Progenitor cell of endocrine pancreas (in vitro differentiated cells): ENCODE results near the gene DDX10. TPM values are rescaled to one million over a fixed set of nuclear protein-coding genes. Genes with fewer than 3 reads are reported as not detected.

Source experiments
- DNase-seq: peaks from one replicate; pipeline ENCODE4 v3.0.0; 2021; ENCODE audit warnings: low spot score; ENCODE audit not compliant: unreplicated experiment
- H3K27ac Mint-ChIP-seq: 2 replicates; pipeline ENCODE4 v1.8.0; 2021; ENCODE audit warnings: mild to moderate bottlenecking, moderate library complexity, mixed read lengths
- H3K27me3 Mint-ChIP-seq: 2 replicates; pipeline ENCODE4 v1.8.0; 2021; ENCODE audit warnings: mixed read lengths
- H3K36me3 Mint-ChIP-seq: 2 replicates; pipeline ENCODE4 v1.8.0; 2022; ENCODE audit warnings: mixed read lengths; ENCODE audit not compliant: insufficient read depth
- H3K4me1 Mint-ChIP-seq: 2 replicates; pipeline ENCODE4 v1.8.0; 2021; ENCODE audit warnings: low read depth, mixed read lengths
- H3K4me3 Mint-ChIP-seq: 2 replicates; pipeline ENCODE4 v1.8.0; 2021; ENCODE audit warnings: low read depth, mild to moderate bottlenecking, moderate library complexity, mixed read lengths
- H3K9me3 Mint-ChIP-seq: 2 replicates; pipeline ENCODE4 v1.8.0; 2021; ENCODE audit warnings: low read depth, mixed read lengths
- CTCF ChIP-seq: fragments of 200-600 bp; sonication (generic); IDR thresholded peaks from one replicate; pipeline ENCODE4 v1.5.0; 2021; ENCODE audit warnings: antibody characterized with exemption, mild to moderate bottlenecking; ENCODE audit not compliant: unreplicated experiment
- long read RNA-seq: library from polyadenylated mRNA; unstranded; transcript quantifications from one replicate; pipeline ENCODE4 v2.0.0, GENCODE V29; 2020
- total RNA-seq: library from RNA; stranded (reverse); gene quantifications from 2 replicates; pipeline ENCODE4 v1.2.1, GENCODE V29; 2021

DDX10 gene
- 31.9 and 33.3 TPM in 2 replicates for total RNA-seq
- long read RNA-seq, full-length matches to known transcripts, result 6 of 192 reads
- long read RNA-seq, partial matches to known transcripts, result 172 of 192 reads
- long read RNA-seq, other reads (novel, unspliced or antisense), result 14 of 192 reads

GRCh38 chr11:108664730-108665525, at the start of gene DDX10:
Gene DDX10, plus strand, starts transcription at chr11:108665069. Its CDS starts 85 bp downstream, at chr11:108665154.
- Mint-ChIP-seq H3K27me3 (no peaks in the 10 kb centered on the region), H3K27ac (peak within 1 kb of the TSS; percentile 99), H3K9me3 (no peaks in the 10 kb centered on the region), H3K4me1 (peaks cover 13% of the 10 kb centered on the region), H3K36me3 (peaks cover 6% of the 10 kb centered on the region), H3K4me3 (peak within 1 kb of the TSS; percentile 99)
- TF ChIP-seq CTCF, result no peak
- DNase-seq, result peak; percentile 99

- no peak overlapping the region for H3K4me3 Mint-ChIP-seq
- TF ChIP-seq CTCF, result no peak
- no peaks in the 10 kb centered on the region for H3K4me1 Mint-ChIP-seq
- no peaks in the 10 kb centered on the region for H3K9me3 Mint-ChIP-seq
- DNase-seq, result no peak
- H3K36me3 Mint-ChIP-seq, result no peaks in the 10 kb centered on the region
- H3K27ac Mint-ChIP-seq, result no peak overlapping the region
- H3K27me3 Mint-ChIP-seq, result no peaks in the 10 kb centered on the region
Measured at GRCh38 chr11:108616549-108616948, 48.3 kb upstream of the DDX10 start.

- no peaks in the 10 kb centered on the region for H3K4me1 Mint-ChIP-seq
- no peaks in the 10 kb centered on the region for H3K36me3 Mint-ChIP-seq
- H3K27me3 Mint-ChIP-seq, result no peaks in the 10 kb centered on the region
- no peak for DNase-seq
- H3K9me3 Mint-ChIP-seq, result no peaks in the 10 kb centered on the region
- TF ChIP-seq CTCF, result no peak
- no peak overlapping the region for H3K4me3 Mint-ChIP-seq
- no peak overlapping the region for H3K27ac Mint-ChIP-seq
Measured at GRCh38 chr11:108617055-108617454, 47.8 kb upstream of the DDX10 start.

GRCh38 chr11:108618529-108618928, 46.3 kb upstream of the DDX10 start:
- H3K9me3 Mint-ChIP-seq, result no peaks in the 10 kb centered on the region
- H3K27ac Mint-ChIP-seq, result no peak overlapping the region
- H3K4me3 Mint-ChIP-seq, result no peak overlapping the region
- DNase-seq, result no peak
- TF ChIP-seq CTCF, result no peak
- H3K27me3 Mint-ChIP-seq, result no peaks in the 10 kb centered on the region
- H3K36me3 Mint-ChIP-seq, result no peaks in the 10 kb centered on the region
- no peaks in the 10 kb centered on the region for H3K4me1 Mint-ChIP-seq

- Mint-ChIP-seq H3K27ac (no peak overlapping the region), H3K4me3 (no peak overlapping the region), H3K4me1 (no peaks in the 10 kb centered on the region), H3K27me3 (no peaks in the 10 kb centered on the region), H3K36me3 (no peaks in the 10 kb centered on the region), H3K9me3 (peaks cover 4% of the 10 kb centered on the region)
- no peak for DNase-seq
- no peak for TF ChIP-seq CTCF
Measured at GRCh38 chr11:108620958-108621772, 43.7 kb upstream of the DDX10 start.
